Uterus (tissue), 4 donors: ENCODE measurements around the gene RTF1. TPM values are rescaled to one million over a fixed set of nuclear protein-coding genes. Genes with fewer than 3 reads are reported as not detected.

Source experiments
- DNase-seq, 2 donors: peaks; one replicate each; pipeline ENCODE4 v3.0.0-alpha.2; 2019 to 2020
- H3K27ac ChIP-seq, 2 donors: fragments of 200-600 bp; sonication (generic); 1 replicate in 1 of 2; 2 replicates in 1 of 2; pipeline ENCODE4 v1.5.1; 2016 to 2018
- H3K27me3 ChIP-seq, 2 donors: fragments of 200-600 bp; sonication (generic); one replicate each; pipeline ENCODE4 v1.5.1; 2018 to 2019; ENCODE audit warnings: control low read depth in 1 of 2
- H3K36me3 ChIP-seq, 2 donors: fragments of 200-600 bp; sonication (generic); one replicate each; pipeline ENCODE4 v1.5.1; 2019; ENCODE audit warnings: control low read depth in 1 of 2
- H3K4me1 ChIP-seq, 2 donors: fragments of 200-600 bp; sonication (generic); one replicate each; pipeline ENCODE4 v1.5.1; 2018 to 2019; ENCODE audit warnings: control low read depth in 1 of 2
- H3K4me3 ChIP-seq, 2 donors: fragments of 200-600 bp; sonication (generic); 1 replicate in 1 of 2; 2 replicates in 1 of 2; pipeline ENCODE4 v1.5.1; 2018 to 2019; ENCODE audit warnings: mild to moderate bottlenecking in 1 of 2
- H3K9me3 ChIP-seq, 2 donors: fragments of 200-600 bp; sonication (generic); one replicate each; pipeline ENCODE4 v1.5.1; 2019; ENCODE audit warnings: control low read depth in 1 of 2
- CTCF ChIP-seq, 4 experiments: fragments of 200-600 bp in 2 of 4; fragments of 450-650 bp in 2 of 4; sonication (generic) in 2 of 4; IDR thresholded peaks; one replicate each; pipeline ENCODE4 v1.5.1; 2016 to 2019; ENCODE audit warnings: antibody characterized with exemption in 4 of 4, mild to moderate bottlenecking in 2 of 4, moderate library complexity in 1 of 4
- POLR2A ChIP-seq, 2 donors: fragments of 450-650 bp; IDR thresholded peaks; one replicate each; pipeline ENCODE4 v1.6.1; 2016; ENCODE audit warnings: antibody characterized with exemption in 2 of 2, mild to moderate bottlenecking in 1 of 2, moderate library complexity in 1 of 2
- intact Hi-C: fragments of 100-400 bp; cut with DNase I; formaldehyde crosslinking; loops from one replicate; pipeline ENCODE4 v1.15.1; 2023; ENCODE audit warnings: low total_unique reads
- total RNA-seq, 4 donors: library from RNA; depleted of rRNA in 3 of 4; stranded (reverse); fragments of >200 nt in 3 of 4; gene quantifications; one replicate each; pipeline versions ENCODE4 v1.1.0 to v1.2.4, GENCODE V29; 2014 to 2023
- donor health status: DM: yes; HTN: yes; CAD: no.

Gene RTF1
- total RNA-seq, 4 donors from 2014 or later = 7.4 to 39.6 (median 24.2) TPM

- no peak for DNase-seq
- Histone ChIP-seq H3K36me3 (no peaks in the 10 kb centered on the region), H3K27ac (no peak overlapping the region), H3K4me3 (no peak overlapping the region), H3K27me3 (peaks cover 0 to 8% of the 10 kb centered on the region in 2 donors), H3K4me1 (peaks cover 0 to 9% of the 10 kb centered on the region in 2 donors), H3K9me3 (no peaks in the 10 kb centered on the region)
- TF ChIP-seq POLR2A (IDR thresholded peaks at IDR 0.05) (no peak), CTCF (IDR thresholded peaks at IDR 0.05) (no peak)
- intact Hi-C loops = no loop called here
Measured at GRCh38 chr15:41505776-41506175, 88.9 kb downstream of the RTF1 start.

- DNase-seq = no peak
- TF ChIP-seq POLR2A (IDR thresholded peaks at IDR 0.05) (no peak), CTCF (IDR thresholded peaks at IDR 0.05) (no peak)
- H3K9me3 ChIP-seq = no peaks in the 10 kb centered on the region
- H3K4me3 ChIP-seq = no peak overlapping the region
- intact Hi-C loops = no loop called here
- H3K36me3 ChIP-seq = no peaks in the 10 kb centered on the region
- H3K4me1 ChIP-seq = peaks cover 0 to 9% of the 10 kb centered on the region in 2 donors
- H3K27ac ChIP-seq = no peak overlapping the region
- H3K27me3 ChIP-seq = peaks cover 0 to 10% of the 10 kb centered on the region in 2 donors
Measured at GRCh38 chr15:41506796-41507341, 90.0 kb downstream of the RTF1 start.

GRCh38 chr15:41507820-41508290 is 91.0 kb downstream of the RTF1 start:
- no peaks in the 10 kb centered on the region for H3K36me3 ChIP-seq
- intact Hi-C loops = no loop called here
- TF ChIP-seq POLR2A (IDR thresholded peaks at IDR 0.05) (no peak), CTCF (IDR thresholded peaks at IDR 0.05) (no peak)
- DNase-seq = no peak
- peaks cover 0 to 16% of the 10 kb centered on the region in 2 donors for H3K4me1 ChIP-seq
- H3K4me3 ChIP-seq = no peak overlapping the region
- H3K27ac ChIP-seq = no peak overlapping the region
- H3K27me3 ChIP-seq = peaks cover 6 to 14% of the 10 kb centered on the region in 2 donors
- H3K9me3 ChIP-seq = no peaks in the 10 kb centered on the region

GRCh38 chr15:41510728-41511127 is 93.8 kb downstream of the RTF1 start:
- peaks cover 0 to 24% of the 10 kb centered on the region in 2 donors for H3K4me1 ChIP-seq
- peaks cover 14 to 19% of the 10 kb centered on the region in 2 donors for H3K27me3 ChIP-seq
- no peak overlapping the region for H3K27ac ChIP-seq
- no peaks in the 10 kb centered on the region for H3K36me3 ChIP-seq
- H3K4me3 ChIP-seq = no peak overlapping the region
- no peak for TF ChIP-seq POLR2A (IDR thresholded peaks at IDR 0.05)
- TF ChIP-seq CTCF (IDR thresholded peaks at IDR 0.05) = no peak
- no peaks in the 10 kb centered on the region for H3K9me3 ChIP-seq
- no peak for DNase-seq
- intact Hi-C loops = no loop called here

- peak overlapping the region in 1 of 2 donors; percentile 3 for H3K4me3 ChIP-seq
- H3K27ac ChIP-seq = no peak overlapping the region
- peaks cover 0 to 24% of the 10 kb centered on the region in 2 donors for H3K4me1 ChIP-seq
- TF ChIP-seq POLR2A (IDR thresholded peaks at IDR 0.05) (no peak), CTCF (IDR thresholded peaks at IDR 0.05) (no peak)
- intact Hi-C loops = no loop called here
- no peaks in the 10 kb centered on the region for H3K36me3 ChIP-seq
- H3K9me3 ChIP-seq = no peaks in the 10 kb centered on the region
- H3K27me3 ChIP-seq = peaks cover 14 to 19% of the 10 kb centered on the region in 2 donors
- DNase-seq = no peak
Measured at GRCh38 chr15:41511331-41511898, 94.5 kb downstream of the RTF1 start.
